IMR-90 (cell line): ENCODE data around the gene RALA. TPM values are rescaled to one million over a fixed set of nuclear protein-coding genes. Genes with fewer than 3 reads are reported as not detected.
A peak's percentile ranks its signal among the peaks of the same experiment; 100 is the strongest.

Experiments
- ATAC-seq: fragments of 200-7000 bp; cut with Tn5 transposase; 2 replicates; pipeline ENCODE4 v1.9.1; 2020; ENCODE audit warnings: low read depth, mild to moderate bottlenecking, moderate library complexity
- BruUV-seq: library from RNA; stranded (reverse); fragments of 400-500 nt; replicated peaks from 2 replicates; lab custom pipeline; 2021; lab: Mats Ljungman, UMichigan
- CTCF ChIA-PET: fragments of 300-600 bp; formaldehyde crosslinking; extraction: SDS; loops from one replicate; lab custom pipeline; 2021; ENCODE audit warnings: antibody characterized with exemption; lab: Yijun Ruan, JAX
- POLR2A ChIA-PET: fragments of 300-600 bp; sonication (Branson Sonifier 250); formaldehyde crosslinking; loops from one replicate; lab custom pipeline; 2022; ENCODE audit warnings: antibody characterized with exemption; ENCODE audit not compliant: unreplicated experiment; lab: Charles Lee
- DNase-seq: peaks from one replicate; pipeline ENCODE4 v3.0.0; 2013
- H2AFZ ChIP-seq: replicated peaks from 2 replicates; pipeline ENCODE3; 2013; ENCODE audit warnings: low read length, mild to moderate bottlenecking; ENCODE audit not compliant: poor library complexity
- H2AK5ac ChIP-seq: 2 replicates; pipeline ENCODE4 v1.6.1; 2013; ENCODE audit warnings: low read depth, low read length, inconsistent platforms
- H2AK9ac ChIP-seq: replicated peaks from 2 replicates; pipeline ENCODE3; 2013; ENCODE audit warnings: mild to moderate bottlenecking, low read depth, low read length, moderate library complexity; ENCODE audit not compliant: poor library complexity
- H2BK120ac ChIP-seq: 2 replicates; pipeline ENCODE4 v1.6.1; 2013; ENCODE audit warnings: low read depth, low read length, inconsistent platforms
- H2BK15ac ChIP-seq: 3 replicates; pipeline ENCODE4 v1.6.1; 2013; ENCODE audit warnings: low read depth, low read length, inconsistent platforms
- H2BK20ac ChIP-seq: 2 replicates; pipeline ENCODE4 v1.6.1; 2013; ENCODE audit warnings: low read depth, mild to moderate bottlenecking, inconsistent platforms, low read length, moderate library complexity
- H2BK5ac ChIP-seq: 2 replicates; pipeline ENCODE4 v1.6.1; 2013; ENCODE audit warnings: mild to moderate bottlenecking, low read depth, low read length, inconsistent platforms; ENCODE audit not compliant: poor library complexity, severe bottlenecking
- H3K14ac ChIP-seq: replicated peaks from 2 replicates; pipeline ENCODE4 v1.6.1; 2013; ENCODE audit warnings: low read depth, low read length, inconsistent platforms
- H3K18ac ChIP-seq: 2 replicates; pipeline ENCODE4 v1.6.1; 2013; ENCODE audit warnings: low read depth, low read length, control low read depth
- H3K23ac ChIP-seq: 2 replicates; pipeline ENCODE4 v1.6.1; 2013; ENCODE audit warnings: low read depth, low read length, inconsistent platforms
- H3K27ac ChIP-seq: 2 replicates; pipeline ENCODE4 v1.5.1; 2013; ENCODE audit warnings: mild to moderate bottlenecking, control low read depth, low read length; ENCODE audit not compliant: insufficient read depth
- H3K27me3 ChIP-seq: 2 replicates; pipeline ENCODE4 v1.6.1; 2013; ENCODE audit warnings: low read length; ENCODE audit not compliant: control insufficient read depth, insufficient read depth
- H3K36me3 ChIP-seq: 2 replicates; pipeline ENCODE4 v1.6.1; 2013; ENCODE audit warnings: low read length, mixed read lengths; ENCODE audit not compliant: control insufficient read depth, insufficient read depth
- H3K4ac ChIP-seq: 2 replicates; pipeline ENCODE4 v1.6.1; 2013; ENCODE audit warnings: low read depth, low read length, inconsistent platforms
- H3K4me1 ChIP-seq: 2 replicates; pipeline ENCODE4 v1.6.1; 2013; ENCODE audit warnings: low read length, mixed read lengths; ENCODE audit not compliant: control insufficient read depth, insufficient read depth
- H3K4me2 ChIP-seq: 2 replicates; pipeline ENCODE4 v1.6.1; 2013; ENCODE audit warnings: low read depth, mild to moderate bottlenecking, control low read depth, low read length, moderate library complexity
- H3K4me3 ChIP-seq: 2 replicates; pipeline ENCODE4 v1.5.1; 2013; ENCODE audit warnings: low read depth, mild to moderate bottlenecking, control low read depth, low read length, moderate library complexity; ENCODE audit not compliant: insufficient read depth
- H3K56ac ChIP-seq: 2 replicates; pipeline ENCODE4 v1.6.1; 2013; ENCODE audit warnings: low read length, inconsistent platforms; ENCODE audit not compliant: insufficient read depth; ENCODE audit errors: extremely low read depth
- H3K79me1 ChIP-seq, 2 experiments: 2 replicates each; pipeline ENCODE4 v1.6.1; 2013; ENCODE audit warnings: low read length in 2 of 2, inconsistent platforms in 1 of 2, low read depth in 1 of 2
- H3K9ac ChIP-seq: 2 replicates; pipeline ENCODE4 v1.6.1; 2013; ENCODE audit warnings: low read depth, low read length, control low read depth
- H3K9me1 ChIP-seq: 2 replicates; pipeline ENCODE4 v1.6.1; 2013; ENCODE audit warnings: low read length, inconsistent platforms; ENCODE audit not compliant: insufficient read depth
- H3K9me3 ChIP-seq: 2 replicates; pipeline ENCODE4 v1.6.1; 2013; ENCODE audit warnings: low read length; ENCODE audit not compliant: control insufficient read depth, insufficient read depth
- H4K20me1 ChIP-seq: 2 replicates; pipeline ENCODE4 v1.6.1; 2013; ENCODE audit warnings: low read length, inconsistent platforms; ENCODE audit not compliant: insufficient read depth
- H4K5ac ChIP-seq: 2 replicates; pipeline ENCODE4 v1.6.1; 2013; ENCODE audit warnings: mild to moderate bottlenecking, low read depth, low read length, control low read depth
- H4K8ac ChIP-seq, 2 experiments: 2 replicates each; pipeline ENCODE4 v1.6.1; 2013; ENCODE audit warnings: low read depth in 2 of 2, low read length in 2 of 2, control low read depth in 1 of 2, inconsistent platforms in 1 of 2
- H4K91ac ChIP-seq: 2 replicates; pipeline ENCODE4 v1.6.1; 2013; ENCODE audit warnings: low read depth, low read length, inconsistent platforms; ENCODE audit not compliant: insufficient read depth
- BHLHE40 ChIP-seq: fragments of 150-350 bp; IDR thresholded peaks from 2 replicates; pipeline ENCODE4 v1.6.1; 2016; ENCODE audit warnings: mild to moderate bottlenecking, low read depth, low read length
- CEBPB ChIP-seq: IDR thresholded peaks from 2 replicates; pipeline ENCODE4 v1.6.1; 2012; ENCODE audit warnings: low read depth, low read length, improper control_type of control experiment
- CHD1 ChIP-seq: IDR thresholded peaks from 2 replicates; pipeline ENCODE4 v1.6.1; 2012; ENCODE audit warnings: low read depth, low read length, improper control_type of control experiment
- FOS ChIP-seq: fragments of 150-350 bp; IDR thresholded peaks from 2 replicates; pipeline ENCODE4 v1.6.1; 2016; ENCODE audit warnings: low read depth, low read length
- MAFK ChIP-seq: IDR thresholded peaks from 2 replicates; pipeline ENCODE4 v1.6.1; 2012; ENCODE audit warnings: low read depth, low read length, improper control_type of control experiment
- MAZ ChIP-seq: IDR thresholded peaks from 2 replicates; pipeline ENCODE4 v1.6.1; 2012; ENCODE audit warnings: low read depth, mild to moderate bottlenecking, low read length, improper control_type of control experiment, moderate library complexity, borderline replicate concordance
- MXI1 ChIP-seq: IDR thresholded peaks from 2 replicates; pipeline ENCODE4 v1.6.1; 2012; ENCODE audit warnings: low read depth, mild to moderate bottlenecking, low read length, moderate library complexity, borderline replicate concordance
- NFE2L2 ChIP-seq: fragments of 150-350 bp; IDR thresholded peaks from 2 replicates; pipeline ENCODE4 v1.6.1; 2016; ENCODE audit warnings: low read depth, mild to moderate bottlenecking, low read length
- POLR2A ChIP-seq: IDR thresholded peaks from 2 replicates; pipeline ENCODE4 v1.6.1; 2012; ENCODE audit warnings: mild to moderate bottlenecking, low read depth, low read length
- RAD21 ChIP-seq: IDR thresholded peaks from 2 replicates; pipeline ENCODE4 v1.6.1; 2012; ENCODE audit warnings: low read length, improper control_type of control experiment
- RCOR1 ChIP-seq: IDR thresholded peaks from 2 replicates; pipeline ENCODE4 v1.6.1; 2012; ENCODE audit warnings: mild to moderate bottlenecking, low read length, improper control_type of control experiment; ENCODE audit not compliant: insufficient replicate concordance
- RFX5 ChIP-seq: IDR thresholded peaks from 2 replicates; pipeline ENCODE4 v1.8.0; 2012; ENCODE audit warnings: low read depth, mild to moderate bottlenecking, low read length, moderate library complexity
- SMC3 ChIP-seq: fragments of 150-350 bp; IDR thresholded peaks from 2 replicates; pipeline ENCODE4 v1.6.1; 2016; ENCODE audit warnings: low read depth, mild to moderate bottlenecking, antibody characterized with exemption, low read length, moderate library complexity
- WGBS, 2 experiments: methylation state at CpG; one replicate each; pipeline versions ENCODE4 v1.1.5 to v1.1.7; 2013; ENCODE audit warnings: missing lambda C conversion rate in 2 of 2; ENCODE audit not compliant: insufficient read length in 1 of 2; ENCODE audit errors: extremely low coverage in 2 of 2; 5-methylcytosine and 5-hydroxymethylcytosine counted together
- dilution Hi-C: fragments of 300-500 bp; cut with HindIII; formaldehyde crosslinking; loops from one replicate; pipeline ENCODE4 v1.14.3; 2018; ENCODE audit warnings: low sequenced_read_pairs; ENCODE audit not compliant: unreplicated experiment
- in situ Hi-C: fragments of 300-500 bp; cut with MboI; formaldehyde crosslinking; loops from 3 replicates; pipeline ENCODE4 v1.14.3; 2019; ENCODE audit warnings: low sequenced_read_pairs, inconsistent platforms, mixed read lengths
- intact Hi-C: fragments of 100-400 bp; cut with micrococcal nuclease; formaldehyde crosslinking; loops from 2 replicates; pipeline ENCODE4 v1.10.0; 2022
- polyA plus RNA-seq, 3 experiments: library from polyadenylated mRNA; depleted of rRNA; stranded (reverse); fragments of >200 nt; gene quantifications; 2 replicates each; pipeline ENCODE4 v1.2.3, GENCODE V29; 2012; ENCODE audit warnings: low replicate concordance in 1 of 3
- total RNA-seq: library from RNA; depleted of rRNA; stranded (reverse); fragments of >200 nt; gene quantifications from 2 replicates; pipeline ENCODE4 v1.2.3, GENCODE V29; 2012
- TF ChIP-seq, protein P1 (sequence below): fragments of 150-350 bp; IDR thresholded peaks from 2 replicates; pipeline ENCODE4 v1.6.1; 2017; ENCODE audit warnings: mild to moderate bottlenecking, antibody characterized with exemption, low read length, low read depth
- TF ChIP-seq, protein P2 (sequence below): fragments of 150-350 bp; IDR thresholded peaks from 2 replicates; pipeline ENCODE4 v1.6.1; 2016; ENCODE audit warnings: low read depth, mild to moderate bottlenecking, low read length, moderate library complexity, borderline replicate concordance
- TF ChIP-seq, protein P3 (sequence below): conservative IDR thresholded peaks from 2 replicates; pipeline ENCODE4 v1.5.1; 2012; ENCODE audit warnings: mild to moderate bottlenecking, low read depth, low read length, improper control_type of control experiment

The RALA gene
- total and polyA plus RNA-seq, 2 of the 4 experiments (the other 2 are of a cell fraction): 7.7 to 20.5 TPM

DNA sequence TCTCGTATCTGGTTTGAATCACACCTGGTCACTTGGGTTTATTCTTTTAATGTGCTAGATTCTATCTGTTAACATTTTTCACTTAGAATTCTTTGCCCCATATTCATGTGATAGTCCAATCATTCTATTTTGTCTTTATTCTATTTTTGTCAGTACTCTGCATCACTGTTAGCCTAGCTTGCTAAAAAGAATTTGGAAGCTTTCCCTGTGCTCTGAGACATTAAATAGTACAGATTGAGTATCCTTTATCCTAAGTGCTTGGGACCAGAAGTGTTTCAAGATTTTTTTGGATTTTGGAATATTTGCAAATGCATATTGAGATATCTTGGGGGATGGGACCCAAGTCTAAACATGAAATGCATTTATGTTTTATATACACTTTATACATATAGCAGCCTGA, 51.0 kb downstream of the RALA start:
- ChIA-PET CTCF (no interaction called here), POLR2A (no interaction called here)
- Histone ChIP-seq H3K36me3 (no peaks in the 10 kb centered on the region), H3K4ac (no peak overlapping the region), H4K20me1 (peaks cover 42% of the 10 kb centered on the region; the same call in 1 of the 2 replicates), H4K5ac (no peak overlapping the region), H2BK120ac (no peak overlapping the region), H3K9me1 (peaks cover 9% of the 10 kb centered on the region), H3K18ac (no peak overlapping the region), H3K4me1 (peaks cover 3% of the 10 kb centered on the region; the same call in 1 of the 2 replicates), H3K9me3 (no peaks in the 10 kb centered on the region), H3K27ac (no peak overlapping the region), H4K91ac (no peak overlapping the region), H3K14ac (no peak overlapping the region), H3K56ac (no peak overlapping the region), H3K23ac (no peak overlapping the region), H3K4me3 (no peak overlapping the region), H2AK5ac (no peak overlapping the region), H2BK5ac (no peak overlapping the region), H3K4me2 (no peak overlapping the region), H2AFZ (no peak overlapping the region), H3K27me3 (no peaks in the 10 kb centered on the region), H3K79me1 (peaks cover 20 to 67% of the 10 kb centered on the region in 2 experiments), H2BK20ac (no peak overlapping the region), H2BK15ac (no peak overlapping the region), H2AK9ac (no peak overlapping the region), H3K9ac (no peak overlapping the region), H4K8ac (no peak overlapping the region)
- TF ChIP-seq POLR2A: no peak
- TF ChIP-seq, protein P1, sequence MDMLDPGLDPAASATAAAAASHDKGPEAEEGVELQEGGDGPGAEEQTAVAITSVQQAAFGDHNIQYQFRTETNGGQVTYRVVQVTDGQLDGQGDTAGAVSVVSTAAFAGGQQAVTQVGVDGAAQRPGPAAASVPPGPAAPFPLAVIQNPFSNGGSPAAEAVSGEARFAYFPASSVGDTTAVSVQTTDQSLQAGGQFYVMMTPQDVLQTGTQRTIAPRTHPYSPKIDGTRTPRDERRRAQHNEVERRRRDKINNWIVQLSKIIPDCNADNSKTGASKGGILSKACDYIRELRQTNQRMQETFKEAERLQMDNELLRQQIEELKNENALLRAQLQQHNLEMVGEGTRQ: no peak
- TF ChIP-seq CHD1: no peak
- TF ChIP-seq, protein P2, sequence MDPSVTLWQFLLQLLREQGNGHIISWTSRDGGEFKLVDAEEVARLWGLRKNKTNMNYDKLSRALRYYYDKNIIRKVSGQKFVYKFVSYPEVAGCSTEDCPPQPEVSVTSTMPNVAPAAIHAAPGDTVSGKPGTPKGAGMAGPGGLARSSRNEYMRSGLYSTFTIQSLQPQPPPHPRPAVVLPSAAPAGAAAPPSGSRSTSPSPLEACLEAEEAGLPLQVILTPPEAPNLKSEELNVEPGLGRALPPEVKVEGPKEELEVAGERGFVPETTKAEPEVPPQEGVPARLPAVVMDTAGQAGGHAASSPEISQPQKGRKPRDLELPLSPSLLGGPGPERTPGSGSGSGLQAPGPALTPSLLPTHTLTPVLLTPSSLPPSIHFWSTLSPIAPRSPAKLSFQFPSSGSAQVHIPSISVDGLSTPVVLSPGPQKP: no peak
- TF ChIP-seq SMC3: no peak
- TF ChIP-seq RAD21: no peak
- no peak for TF ChIP-seq CEBPB
- no peak for TF ChIP-seq MXI1
- TF ChIP-seq NFE2L2: no peak
- TF ChIP-seq MAFK: no peak
- TF ChIP-seq RFX5: no peak
- TF ChIP-seq, protein P3, sequence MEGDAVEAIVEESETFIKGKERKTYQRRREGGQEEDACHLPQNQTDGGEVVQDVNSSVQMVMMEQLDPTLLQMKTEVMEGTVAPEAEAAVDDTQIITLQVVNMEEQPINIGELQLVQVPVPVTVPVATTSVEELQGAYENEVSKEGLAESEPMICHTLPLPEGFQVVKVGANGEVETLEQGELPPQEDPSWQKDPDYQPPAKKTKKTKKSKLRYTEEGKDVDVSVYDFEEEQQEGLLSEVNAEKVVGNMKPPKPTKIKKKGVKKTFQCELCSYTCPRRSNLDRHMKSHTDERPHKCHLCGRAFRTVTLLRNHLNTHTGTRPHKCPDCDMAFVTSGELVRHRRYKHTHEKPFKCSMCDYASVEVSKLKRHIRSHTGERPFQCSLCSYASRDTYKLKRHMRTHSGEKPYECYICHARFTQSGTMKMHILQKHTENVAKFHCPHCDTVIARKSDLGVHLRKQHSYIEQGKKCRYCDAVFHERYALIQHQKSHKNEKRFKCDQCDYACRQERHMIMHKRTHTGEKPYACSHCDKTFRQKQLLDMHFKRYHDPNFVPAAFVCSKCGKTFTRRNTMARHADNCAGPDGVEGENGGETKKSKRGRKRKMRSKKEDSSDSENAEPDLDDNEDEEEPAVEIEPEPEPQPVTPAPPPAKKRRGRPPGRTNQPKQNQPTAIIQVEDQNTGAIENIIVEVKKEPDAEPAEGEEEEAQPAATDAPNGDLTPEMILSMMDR: no peak
- no peak for TF ChIP-seq FOS
- TF ChIP-seq MAZ: no peak
- TF ChIP-seq RCOR1: no peak
- no peak for TF ChIP-seq BHLHE40
- WGBS, 2 experiments: no CpG with 5 or more reads among the region's 1 CpG
- peak; percentile 35; the same call in 1 of the 2 replicates for ATAC-seq
- peak; percentile 29 for DNase-seq
- dilution Hi-C loops (no loop called here), in situ Hi-C loops (no loop called here), intact Hi-C loops (no loop called here)
- BruUV-seq: no TSS peak
